ENCODE results near the gene SEBOX.

SEBOX gene, protein sequence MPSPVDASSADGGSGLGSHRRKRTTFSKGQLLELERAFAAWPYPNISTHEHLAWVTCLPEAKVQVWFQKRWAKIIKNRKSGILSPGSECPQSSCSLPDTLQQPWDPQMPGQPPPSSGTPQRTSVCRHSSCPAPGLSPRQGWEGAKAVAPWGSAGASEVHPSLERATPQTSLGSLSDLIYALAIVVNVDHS

DNA sequence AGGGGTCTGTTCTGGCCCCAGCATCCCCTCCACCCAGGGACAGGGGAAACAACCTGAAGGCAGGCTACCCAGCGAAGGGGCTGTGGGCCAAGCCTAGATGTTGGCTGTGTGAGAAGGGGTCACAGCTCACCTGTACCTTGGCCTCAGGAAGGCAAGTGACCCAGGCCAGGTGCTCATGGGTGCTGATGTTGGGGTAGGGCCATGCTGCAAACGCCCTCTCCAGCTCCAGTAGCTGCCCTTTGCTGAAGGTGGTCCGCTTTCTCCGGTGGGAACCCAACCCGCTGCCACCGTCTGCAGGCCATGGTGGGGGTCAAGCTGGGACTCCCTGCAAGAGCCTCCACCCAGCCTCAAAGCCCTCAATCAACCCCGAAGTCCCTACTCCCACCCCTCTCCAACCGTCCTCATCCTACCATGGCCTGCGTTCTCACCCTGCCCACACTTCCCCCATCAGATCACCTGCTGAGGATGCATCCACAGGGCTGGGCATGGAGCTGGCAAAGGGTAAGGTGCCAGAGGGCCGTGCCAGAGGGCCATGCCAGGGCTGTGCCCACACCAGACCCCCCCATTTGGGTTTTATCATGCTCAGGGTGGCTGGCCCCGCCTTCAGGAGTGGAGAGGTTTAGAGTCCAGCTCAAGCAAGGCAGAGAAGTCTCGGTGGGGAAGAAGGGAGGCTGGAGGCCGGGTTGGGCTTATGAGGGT, at the start of gene SEBOX:
Gene SEBOX, minus strand, starts transcription at position 535 of the 699 bp plus-strand sequence. Its CDS starts 48 bp downstream, at position 487.
- no peak for DNase-seq

DNA sequence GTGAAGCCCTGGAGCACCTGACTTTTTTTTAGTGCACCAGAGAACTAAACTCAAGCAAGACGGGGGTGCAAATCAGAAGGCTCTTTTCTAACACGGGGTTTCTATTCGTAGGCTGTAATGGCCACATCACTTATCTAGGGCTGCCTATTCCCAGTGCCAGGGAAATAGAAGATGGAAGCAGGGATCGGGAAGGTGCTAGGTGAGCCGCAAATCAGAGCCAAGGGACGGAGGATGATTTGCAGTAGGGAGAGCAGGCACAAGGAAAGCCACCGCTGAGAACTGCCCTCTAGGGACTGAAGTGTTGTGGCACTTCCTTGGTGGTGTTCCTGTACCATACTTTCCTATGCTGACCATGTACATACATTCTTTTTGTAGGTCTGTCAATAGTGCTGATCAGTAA, 48.8 kb upstream of the SEBOX start:
- no peak for DNase-seq

DNA sequence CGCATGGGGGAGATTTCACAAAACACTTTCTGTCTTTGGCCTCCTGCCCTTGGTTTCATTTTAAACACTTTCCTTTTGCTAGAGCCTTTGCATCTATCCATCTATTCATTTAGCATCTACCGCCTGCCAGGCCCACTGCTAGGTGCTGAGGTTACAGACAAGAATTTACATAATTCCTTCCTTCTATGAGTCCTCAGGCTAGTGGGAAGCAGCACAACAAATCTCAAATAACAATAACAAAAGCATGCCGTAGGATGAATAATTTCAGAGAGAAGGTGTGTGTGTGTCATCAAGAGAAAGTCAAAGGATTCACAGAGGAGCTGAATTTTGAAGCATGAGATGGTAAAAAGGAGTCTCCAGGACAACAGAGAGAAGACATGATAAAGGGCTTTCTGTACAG, 47.1 kb upstream of the SEBOX start:
- DNase-seq: no peak

DNA sequence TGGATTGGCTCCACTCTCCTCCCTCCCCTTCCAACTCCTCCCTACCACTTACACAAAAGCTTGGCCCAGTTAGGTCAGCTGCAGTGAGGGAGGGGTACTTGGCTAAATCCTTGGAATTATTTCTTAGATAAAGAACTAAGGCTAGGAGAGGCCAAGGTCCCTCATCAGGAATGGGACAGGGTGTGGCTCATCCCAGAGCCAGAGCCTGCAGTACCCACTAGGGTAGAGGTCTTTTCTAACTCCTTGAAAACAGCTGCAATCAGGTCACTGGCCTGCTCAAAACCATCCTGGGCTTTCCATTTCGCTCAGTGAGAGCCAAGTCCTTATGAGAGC, 42.9 kb upstream of the SEBOX start:
- DNase-seq: no peak

DNA sequence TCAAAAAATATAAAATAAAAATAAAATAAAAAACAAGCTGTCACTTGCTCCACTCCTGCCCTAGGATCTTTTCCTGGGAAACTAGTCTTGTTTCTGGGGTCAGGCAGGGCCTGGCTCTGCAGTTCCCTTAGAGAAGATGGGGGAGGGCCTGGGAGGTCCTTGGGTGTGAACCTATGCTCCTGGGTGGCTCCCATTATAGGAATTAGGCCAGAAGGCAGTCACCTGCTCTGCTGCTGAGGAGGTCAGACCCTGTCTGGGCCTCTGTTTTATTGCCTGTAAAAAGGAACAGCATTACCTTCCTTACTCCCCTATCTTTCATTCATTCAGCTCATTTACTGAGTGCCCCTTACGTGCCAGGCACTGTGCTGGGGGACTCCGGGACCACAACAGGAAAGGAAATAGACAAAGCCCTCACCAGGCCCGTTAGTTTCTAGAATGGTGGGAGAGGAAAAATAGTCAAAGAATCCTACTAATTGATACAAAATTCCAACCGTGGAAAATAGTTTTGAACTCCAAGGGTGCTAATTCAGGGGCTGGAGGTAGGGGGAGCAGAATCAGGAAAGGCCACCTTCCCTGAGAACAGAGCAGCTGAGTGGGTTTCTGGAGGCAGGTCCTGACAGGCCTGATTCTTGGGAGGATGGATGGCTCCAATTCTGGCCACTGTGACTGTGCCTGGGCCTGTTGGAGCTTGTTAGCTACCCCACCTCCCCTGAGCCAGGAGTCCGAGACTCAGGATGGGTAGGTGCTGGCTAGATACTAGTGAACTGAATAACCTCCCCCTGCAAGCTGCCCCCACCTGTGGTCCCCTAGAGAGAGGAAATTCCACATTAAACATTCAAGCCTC, 42.4 kb upstream of the SEBOX start:
- no peak for DNase-seq

DNA sequence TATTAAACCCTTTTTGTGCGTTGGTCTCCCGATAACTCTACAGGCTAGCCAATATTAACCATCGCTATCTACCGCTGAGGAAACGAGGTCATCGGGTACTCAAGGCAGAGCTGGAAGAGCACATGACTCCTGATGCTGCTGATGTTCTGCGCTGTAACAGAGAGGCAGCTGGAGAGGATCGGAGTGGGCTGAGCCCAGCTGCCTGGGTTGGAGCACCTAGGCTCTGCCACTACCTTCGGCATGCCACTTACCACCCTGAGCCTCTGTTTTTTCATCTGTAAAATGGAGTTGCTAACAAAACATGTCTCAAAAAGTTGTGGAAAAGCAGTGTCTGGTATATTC, 41.4 kb upstream of the SEBOX start:
- no peak for DNase-seq

DNA sequence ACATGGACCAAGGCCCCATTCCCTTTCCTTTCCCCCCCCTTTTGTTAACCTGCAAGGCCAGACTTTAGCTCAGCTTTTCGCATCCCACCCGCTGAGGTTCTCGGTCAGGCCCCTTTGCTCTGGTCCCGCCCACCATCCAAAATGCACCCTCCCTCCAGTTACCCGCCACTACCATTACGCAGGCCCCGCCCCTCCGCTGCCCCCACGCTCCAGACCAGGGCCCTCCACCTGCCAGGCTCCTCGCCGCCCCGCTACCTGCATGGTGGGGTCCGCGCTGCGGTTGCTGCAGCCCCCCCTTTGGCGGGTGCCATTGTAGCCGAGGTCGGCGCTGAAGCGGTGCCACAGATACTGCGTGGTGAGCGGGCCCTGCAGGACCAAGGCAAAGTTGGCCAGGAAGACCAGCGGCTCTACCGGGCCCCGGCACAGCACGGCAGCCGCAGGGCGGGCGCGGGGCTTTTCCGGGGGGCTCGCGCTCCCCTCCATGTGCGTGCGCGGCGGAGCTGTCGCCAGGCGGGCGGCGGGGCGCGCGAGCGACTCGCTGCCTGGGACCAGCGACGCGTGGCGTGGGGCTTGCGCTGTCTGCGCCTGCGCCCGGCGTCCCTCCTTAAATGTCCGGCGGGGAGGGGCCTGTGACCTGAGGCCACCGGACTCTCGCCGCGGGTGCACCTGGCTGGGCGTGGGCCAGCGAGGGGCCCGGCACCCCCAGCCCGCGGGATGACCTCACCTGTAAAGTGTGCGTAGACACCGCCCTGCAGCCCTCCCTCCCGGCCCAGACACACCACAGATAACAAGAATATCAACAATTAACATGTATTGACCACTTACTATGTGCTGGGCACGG, 40.9 kb upstream of the SEBOX start, which contains the start of gene SLC46A1:
Gene SLC46A1, minus strand, starts transcription at position 581 of the 841 bp plus-strand sequence. Its CDS starts 98 bp downstream, at position 483.
- DNase-seq: peak; percentile 58

DNA sequence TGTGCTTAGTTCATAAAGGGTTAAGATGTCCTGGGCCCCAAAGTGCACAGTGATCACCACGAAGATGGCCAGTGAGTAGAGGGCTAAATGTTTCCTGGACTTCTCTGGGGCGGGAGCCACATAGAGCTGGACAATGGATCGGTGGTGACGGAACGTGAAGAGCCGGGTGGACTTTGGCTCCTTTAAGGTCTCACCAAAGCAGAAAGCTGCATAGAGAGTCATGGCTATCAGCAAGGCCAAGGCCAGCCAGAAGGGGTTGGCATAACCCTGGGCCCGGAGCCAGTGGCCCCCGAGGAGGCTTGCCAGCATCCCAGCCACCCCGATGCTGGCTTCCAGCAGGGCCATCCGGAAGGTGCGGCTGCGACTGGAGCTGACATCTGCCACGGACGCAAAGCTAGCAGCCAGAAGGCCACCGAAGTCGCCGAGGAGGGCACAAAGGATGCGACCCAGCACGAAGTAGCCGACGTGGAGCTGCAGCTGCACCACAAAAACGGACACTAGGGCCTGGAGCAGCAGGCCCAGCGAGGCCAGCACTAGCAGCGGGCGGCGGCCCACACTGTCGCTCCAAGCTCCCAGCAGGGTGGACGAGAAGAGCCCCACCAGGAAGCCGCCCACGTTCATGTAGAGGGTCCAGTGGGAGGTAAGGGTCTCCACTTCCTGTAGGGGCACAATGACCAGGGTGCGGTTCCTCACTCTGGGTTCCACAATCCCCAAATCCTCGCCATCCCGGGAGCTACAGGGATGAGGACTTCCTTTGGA, 40.0 kb upstream of the SEBOX start:
- DNase-seq: no peak

DNA sequence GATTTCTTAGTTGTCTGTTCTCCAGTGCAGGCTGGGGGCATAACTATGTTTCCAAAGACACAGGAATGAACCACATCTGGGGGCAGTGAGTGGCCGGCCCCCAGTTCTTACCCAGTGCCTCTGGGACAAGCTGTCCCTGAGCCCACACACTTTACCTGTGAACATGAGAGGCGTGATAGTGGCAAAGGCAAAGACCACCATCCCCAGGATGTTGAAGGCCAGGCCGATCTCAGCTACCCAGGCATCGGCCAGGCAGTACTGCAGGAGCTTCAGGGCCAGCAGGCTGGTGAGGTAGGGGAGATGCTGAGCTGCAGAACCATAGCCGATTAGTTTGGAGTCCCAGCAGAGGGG, 39.4 kb upstream of the SEBOX start:
- no peak for DNase-seq

DNA sequence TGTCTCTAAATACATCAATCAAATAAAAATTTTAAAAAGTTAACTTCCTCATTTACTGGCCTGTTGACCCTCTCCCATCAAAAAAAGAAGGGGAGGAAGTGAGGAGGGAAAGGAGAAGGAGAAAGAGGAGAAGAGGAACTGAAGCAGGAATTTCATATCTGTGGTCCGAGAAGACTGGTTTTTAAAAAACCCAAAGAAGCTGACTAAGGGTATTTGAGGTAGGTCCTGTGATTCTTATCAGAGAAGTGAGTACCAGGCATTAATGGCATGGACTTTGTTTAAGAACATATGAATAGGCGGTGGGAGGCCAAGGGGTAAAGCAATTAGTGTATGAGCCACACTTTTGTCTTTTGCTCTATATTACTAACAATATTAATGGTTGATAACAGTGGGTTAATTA, 39.0 kb upstream of the SEBOX start:
- no peak for DNase-seq

DNA sequence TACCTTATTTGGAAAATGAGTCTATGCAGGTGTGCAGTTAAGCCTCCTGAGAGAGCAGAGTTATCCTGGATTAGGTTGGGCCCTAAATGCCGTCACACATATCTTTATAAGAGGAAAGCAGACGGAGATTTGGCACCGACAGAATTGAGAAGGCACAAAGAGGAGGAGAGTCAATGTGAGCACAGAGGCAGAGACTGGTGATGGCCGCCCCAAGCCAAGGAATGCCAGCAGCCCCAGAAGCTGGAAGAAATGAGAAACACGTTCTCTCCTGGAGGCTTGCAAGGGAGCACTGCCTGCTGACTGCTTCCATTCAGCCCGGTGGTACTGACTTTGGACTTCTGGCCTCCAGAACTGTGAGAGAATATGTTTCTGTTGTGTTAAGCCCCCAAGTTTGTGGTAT, 37.8 kb upstream of the SEBOX start:
- no peak for DNase-seq

DNA sequence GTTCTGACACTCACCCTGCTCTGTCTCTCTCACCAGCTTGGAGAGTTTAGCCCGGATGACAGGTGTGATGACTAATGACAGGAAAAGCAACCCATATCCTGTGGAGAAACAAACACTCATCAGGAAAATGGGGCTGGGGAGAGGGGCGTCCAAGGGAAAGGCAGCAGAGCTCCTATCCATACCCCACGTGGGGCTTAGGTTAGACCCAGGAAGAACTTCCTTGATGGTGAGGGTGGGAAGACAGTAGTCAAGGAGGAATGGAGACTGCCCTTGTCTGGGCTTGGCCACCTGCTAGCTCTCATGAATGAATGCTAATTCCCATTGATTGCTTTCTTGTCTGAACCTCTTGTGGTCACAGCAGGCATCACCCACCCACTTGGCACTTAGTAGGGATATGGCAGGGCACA, 37.2 kb upstream of the SEBOX start:
- DNase-seq: no peak

DNA sequence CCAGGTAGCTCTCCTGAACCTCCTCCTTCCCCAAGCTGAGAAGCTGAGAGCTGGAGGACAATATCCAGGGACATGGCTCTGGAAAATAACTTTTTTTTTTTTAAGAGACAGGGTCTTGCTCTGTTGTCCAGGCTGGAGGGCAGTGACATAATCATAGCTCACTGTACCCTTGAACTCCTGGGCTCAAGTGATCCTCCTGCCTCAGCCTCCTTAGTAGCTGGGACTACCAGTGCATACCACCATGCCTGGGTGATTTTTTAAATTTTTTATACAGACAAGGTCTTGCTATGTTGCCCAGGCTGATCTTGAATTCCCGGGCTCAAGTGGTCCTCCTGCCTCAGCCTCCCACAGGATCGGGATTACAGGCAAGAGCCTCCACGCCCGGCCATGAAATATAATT, 34.8 kb upstream of the SEBOX start:
- no peak for DNase-seq

DNA sequence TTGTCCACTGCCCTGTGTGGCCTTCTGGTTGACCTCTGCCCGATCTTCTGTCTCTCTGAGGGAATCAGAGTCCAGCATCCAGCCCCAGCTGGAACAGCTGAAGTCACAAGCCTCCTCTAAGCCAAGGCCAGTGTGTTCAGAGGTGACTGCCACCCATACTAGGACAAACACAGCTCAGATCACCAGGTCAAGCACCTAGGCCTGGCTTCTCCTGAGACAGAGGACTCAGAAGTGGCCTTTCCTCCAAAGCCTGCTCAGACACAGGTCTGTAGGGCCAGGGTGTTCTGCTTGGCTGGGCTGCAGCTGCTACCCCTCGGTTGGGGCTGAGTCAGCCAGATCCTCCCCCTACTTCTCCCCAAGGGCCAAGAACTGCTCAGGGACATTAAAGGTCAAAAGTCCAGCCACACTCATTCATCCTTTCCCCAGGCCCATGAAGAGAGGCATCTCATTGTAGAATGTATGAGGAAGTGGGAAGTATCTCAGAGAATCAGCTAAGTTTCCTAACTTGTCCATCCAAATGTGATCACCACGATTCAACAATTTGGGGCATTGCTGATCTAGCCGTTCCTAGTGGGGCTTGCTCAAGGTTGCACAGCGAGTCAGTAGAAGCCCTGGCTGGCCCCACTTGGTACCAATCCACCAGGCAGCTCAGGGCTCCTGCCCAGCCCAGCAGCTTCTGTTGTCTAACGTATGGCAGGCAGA, 33.4 kb upstream of the SEBOX start:
- DNase-seq: no peak

DNA sequence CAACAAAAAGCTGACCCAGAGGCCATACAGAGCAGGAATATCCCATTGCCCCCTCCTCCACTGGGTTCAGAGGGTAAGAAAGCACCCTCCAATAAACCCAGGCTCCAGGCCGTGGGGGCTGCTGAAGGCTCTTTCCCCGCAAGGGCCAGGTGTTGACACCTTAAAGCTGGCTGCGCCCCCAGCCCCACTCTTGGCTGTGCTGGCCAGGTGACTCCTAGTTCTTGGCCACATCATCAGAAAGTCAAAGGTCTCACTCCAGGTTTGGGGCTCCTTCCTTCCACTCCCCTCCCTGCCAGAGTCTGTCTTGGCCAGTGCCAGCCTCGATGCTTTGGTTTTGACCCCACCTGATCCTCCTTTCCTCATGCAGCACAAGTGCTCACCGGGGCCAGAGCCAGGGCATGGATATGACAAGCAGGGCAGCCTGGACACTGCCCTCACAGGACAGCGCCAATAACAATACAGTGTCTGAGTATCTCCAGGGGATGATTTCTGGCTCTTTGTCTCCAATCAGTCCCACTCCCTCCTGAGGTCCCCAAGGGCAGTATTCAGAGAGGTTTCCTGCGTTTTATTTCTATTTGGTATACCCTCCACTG, 32.8 kb upstream of the SEBOX start:
- DNase-seq: no peak

DNA sequence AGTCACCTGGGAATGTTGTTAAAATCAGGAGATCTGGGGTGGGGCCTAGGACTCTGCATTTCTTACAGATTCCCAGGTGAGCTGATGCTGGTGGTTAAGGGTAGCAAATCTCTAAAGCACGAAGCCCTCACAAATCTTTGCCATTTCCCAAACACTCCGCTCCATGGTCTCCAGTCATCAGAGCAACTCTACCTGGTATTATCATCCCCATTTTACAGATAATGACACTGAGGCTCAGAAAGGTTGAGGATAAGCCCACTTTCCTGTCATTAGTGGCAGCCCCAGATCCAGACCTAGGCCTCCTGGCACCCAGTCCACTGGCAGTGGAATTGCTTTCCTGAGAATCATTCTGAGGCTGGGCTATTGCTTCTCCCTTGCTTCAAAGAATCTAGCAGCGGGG, 32.3 kb upstream of the SEBOX start:
- DNase-seq: no peak

DNA sequence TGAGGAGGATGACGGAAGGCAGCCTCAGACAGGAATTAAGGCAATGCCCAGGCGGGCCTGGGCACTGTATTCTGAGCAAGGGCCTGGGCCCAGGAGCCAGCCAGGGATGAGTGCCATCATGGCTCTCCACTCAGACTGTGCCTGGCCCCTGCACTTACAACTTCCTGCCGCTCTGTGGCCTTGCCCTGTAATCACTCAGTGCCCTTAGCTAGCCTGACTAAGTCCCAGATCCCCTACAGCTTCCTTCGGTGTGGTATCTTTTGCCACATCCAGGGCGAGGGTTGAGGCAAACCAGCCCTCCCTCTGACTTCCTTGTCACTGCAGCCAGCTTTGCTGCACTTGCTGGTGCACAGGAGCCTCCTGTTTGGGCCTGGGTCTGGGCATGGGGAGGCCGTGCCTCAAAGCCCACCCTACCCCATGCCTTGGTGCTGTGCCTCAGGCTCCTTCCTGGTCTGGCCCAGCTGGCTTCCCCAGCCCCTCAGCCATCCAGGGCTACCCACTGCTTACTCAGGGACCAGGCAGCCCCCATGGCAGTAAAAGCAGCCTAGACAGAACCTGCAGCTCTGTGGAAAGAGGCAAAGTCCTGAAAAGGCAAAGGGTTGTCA, 31.7 kb upstream of the SEBOX start:
- DNase-seq: no peak

DNA sequence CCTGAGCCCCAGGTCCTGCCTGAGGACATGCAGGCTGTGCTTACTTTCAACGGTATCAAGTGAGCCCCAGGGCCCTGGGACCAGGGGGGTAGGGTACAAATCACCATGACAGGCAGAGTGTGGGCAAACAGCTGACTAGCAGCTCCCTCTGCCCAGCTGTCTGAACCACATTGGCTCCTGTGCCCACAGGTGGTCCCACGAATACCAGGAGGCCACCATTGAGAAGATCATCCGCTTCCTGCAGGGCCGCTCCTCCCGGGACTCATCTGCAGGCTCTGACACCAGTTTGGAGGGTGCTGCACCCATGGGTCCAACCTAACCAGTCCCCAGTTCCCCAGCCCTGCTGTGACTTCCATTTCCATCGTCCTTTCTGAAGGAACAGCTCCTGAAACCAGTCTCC, 31.0 kb upstream of the SEBOX start:
- no peak for DNase-seq

DNA sequence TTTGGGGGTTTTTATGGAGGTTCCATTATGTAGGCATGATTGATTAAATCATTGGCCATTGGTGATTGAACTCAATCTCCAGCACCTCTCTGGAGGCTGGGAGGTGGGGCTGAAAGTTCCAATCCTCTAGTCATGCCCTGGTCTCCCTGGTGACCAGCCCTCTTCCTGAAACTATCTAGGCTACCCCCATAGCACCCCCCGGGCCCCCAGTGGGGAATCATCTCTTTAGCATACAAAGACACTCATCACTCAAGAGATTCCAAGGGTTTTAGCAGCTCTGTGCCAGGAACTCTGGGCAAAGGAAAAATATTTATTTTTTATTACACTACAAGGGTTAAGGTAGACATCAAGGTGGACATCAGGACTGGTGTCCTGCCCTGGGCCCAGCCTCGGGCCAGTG, 30.4 kb upstream of the SEBOX start:
- DNase-seq: no peak

DNA sequence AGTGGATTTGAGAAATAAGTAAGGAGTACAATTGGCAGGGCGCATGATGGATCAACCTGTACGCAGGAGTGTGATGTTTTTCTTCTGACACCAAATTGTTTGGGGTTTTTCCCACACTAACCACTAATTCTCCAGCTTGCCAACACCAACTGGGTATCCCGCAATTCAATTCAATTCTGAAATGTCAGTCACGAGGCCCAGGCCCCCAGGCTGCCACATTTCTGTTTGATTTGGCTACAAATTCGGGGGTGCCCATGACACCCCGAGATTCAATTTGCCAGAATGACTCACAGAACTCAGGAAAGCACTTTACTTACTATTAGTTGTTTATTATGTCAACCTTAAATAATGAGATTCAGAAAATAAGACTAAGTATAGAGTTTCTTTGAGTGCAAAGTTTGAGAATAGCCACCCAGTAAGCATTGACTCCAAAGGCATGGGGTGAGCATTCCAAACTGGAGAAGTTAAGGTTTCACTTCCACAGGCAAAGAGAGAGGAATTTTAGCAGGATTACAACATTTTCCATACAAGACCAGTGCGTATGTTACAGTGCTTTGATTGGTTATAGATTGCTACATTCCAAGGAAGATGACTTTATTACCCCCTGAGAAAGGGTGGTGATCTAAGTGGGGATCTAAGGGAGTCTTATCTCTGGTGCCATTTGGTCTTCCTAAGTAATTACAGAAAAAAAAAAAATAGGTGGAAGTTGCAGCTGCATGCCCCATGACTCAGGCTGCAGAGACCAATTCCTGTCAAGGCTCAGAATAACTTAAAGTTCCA, 29.5 kb upstream of the SEBOX start:
- DNase-seq: no peak
